HG02798 (cell line): ENCODE results near the gene ERMN.
"Not testable (repeated sequence)": the region's sequence is repeated elsewhere in the genome, so short reads cannot be mapped to it uniquely, and the experiment has no call there.

Experiments
- ATAC-seq: cut with Tn5 transposase; IDR thresholded peaks from one replicate; pipeline ENCODE4 v1.9.1; 2021; ENCODE audit warnings: mild to moderate bottlenecking; ENCODE audit not compliant: unreplicated experiment, poor library complexity

Gene ERMN

GRCh38 chr2:157325786-157326185 is at the start of gene ERMN:
TSS of gene ERMN (minus strand) at chr2:157325824. CDS start at chr2:157325642, 182 bp downstream.
- ATAC-seq, result no peak

- ATAC-seq, result no peak
Measured at GRCh38 chr2:157375384-157375783, 49.8 kb upstream of the ERMN start.

GRCh38 chr2:157368508-157368907 is 42.9 kb upstream of the ERMN start:
- not testable (repeated sequence) for ATAC-seq

DNA sequence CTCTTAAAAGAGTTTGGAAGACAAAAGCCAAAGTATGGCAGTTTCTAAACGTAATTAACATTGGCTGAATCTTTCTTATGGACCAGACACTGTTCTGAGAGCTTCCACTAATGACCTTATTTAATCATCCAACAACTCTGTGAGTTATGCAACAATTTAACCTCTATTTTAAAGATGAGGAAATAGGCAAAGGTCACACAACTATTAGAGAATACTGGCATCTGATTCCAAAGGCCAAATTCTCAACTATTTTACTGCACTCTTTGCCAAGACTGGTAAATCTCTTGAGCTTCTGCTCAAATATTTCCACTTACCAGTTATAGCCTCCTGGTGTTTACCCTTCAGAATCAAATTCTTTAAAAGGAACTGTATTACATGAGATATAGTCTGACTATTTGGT is 42.1 kb upstream of the ERMN start:
- ATAC-seq, result no peak

DNA sequence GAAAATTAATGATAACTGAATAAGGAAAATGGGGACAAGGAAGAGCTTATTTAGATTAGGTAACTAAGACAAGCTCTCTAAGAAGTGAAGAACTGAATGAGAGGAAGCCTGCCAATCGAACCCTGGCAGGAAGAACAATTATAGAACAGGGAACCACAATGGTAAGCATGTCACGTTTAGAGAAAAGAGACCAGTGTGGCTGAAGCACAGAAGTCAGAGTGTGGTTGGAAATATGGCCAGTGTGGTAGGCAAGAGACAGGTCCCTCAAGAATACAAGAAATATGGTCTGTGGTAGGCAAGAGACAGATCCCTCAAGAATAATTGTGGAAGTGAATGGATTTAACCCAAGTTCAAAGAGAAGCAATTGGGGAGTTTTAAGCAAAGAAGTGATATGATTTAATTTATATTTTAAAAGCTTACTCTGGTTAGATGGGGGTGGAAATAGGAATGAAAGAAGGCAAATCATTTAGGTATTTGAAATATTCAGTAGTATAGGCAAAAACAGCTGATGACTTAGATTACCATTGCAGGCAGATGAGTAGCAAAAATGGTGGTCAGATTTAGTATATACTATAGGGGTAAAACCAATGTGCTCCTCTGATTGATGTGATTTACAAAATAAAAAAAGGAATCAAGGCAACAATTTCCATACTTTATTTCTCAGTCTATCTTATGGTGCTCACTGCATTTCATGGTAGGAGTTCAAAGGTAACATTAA is 38.8 kb upstream of the ERMN start:
- ATAC-seq, result peak; percentile 89

- peak; percentile 49 for ATAC-seq
Measured at GRCh38 chr2:157363612-157364101, 38.0 kb upstream of the ERMN start.

GRCh38 chr2:157362627-157363026 is 37.0 kb upstream of the ERMN start:
- no peak for ATAC-seq

- ATAC-seq, result no peak
Measured at GRCh38 chr2:157361526-157361925, 35.9 kb upstream of the ERMN start.

DNA sequence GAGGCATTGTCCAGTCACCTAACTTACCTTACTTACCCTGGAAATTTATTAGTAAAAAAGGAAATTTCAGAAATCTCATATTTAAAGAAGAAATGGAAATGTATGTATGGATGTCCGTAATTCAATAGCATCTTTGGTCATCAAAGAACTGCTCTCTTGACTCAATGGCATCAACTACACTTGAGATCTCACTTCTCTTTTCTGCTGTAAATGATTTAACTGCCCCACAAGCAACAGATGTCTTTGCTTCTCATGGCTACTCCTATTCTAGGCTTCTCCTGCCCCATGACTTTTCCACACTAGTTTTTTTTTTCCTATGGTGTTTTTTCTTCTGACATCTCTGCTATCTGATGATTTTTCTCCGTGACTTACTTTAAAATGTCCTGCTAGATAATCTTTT is 34.0 kb upstream of the ERMN start:
- ATAC-seq, result no peak

- no peak for ATAC-seq
Measured at GRCh38 chr2:157355618-157356017, 30.0 kb upstream of the ERMN start.

DNA sequence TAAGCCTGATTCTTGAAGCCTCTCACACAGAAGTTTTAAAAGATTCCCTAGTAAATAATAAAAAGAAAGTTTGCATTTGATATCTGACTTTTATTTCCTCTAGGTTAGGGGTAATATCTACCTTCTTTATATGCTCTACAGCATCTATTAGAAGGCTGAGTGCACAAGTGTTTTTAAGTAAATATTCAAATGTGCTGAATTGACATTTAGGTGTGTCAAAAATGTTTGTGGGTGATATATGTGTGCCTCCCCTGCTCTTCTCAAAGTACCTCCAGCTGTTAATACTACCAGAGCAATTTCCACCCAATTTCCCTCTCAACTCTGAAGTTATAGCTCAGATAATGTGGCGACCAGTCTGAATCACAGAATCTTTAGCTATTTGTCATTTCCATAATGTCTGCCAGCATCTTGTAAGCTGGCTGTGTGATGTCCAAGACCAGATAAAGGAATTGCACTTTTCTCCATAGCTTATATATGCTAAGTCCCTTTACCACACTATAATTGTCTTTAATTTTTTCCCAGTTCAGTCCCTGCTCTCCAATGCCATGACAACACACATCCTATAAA is 24.4 kb upstream of the ERMN start:
- ATAC-seq, result no peak

- no peak for ATAC-seq
Measured at GRCh38 chr2:157348291-157348921, 22.8 kb upstream of the ERMN start.

GRCh38 chr2:157345647-157346389 is 20.2 kb upstream of the ERMN start:
- ATAC-seq, result no peak

DNA sequence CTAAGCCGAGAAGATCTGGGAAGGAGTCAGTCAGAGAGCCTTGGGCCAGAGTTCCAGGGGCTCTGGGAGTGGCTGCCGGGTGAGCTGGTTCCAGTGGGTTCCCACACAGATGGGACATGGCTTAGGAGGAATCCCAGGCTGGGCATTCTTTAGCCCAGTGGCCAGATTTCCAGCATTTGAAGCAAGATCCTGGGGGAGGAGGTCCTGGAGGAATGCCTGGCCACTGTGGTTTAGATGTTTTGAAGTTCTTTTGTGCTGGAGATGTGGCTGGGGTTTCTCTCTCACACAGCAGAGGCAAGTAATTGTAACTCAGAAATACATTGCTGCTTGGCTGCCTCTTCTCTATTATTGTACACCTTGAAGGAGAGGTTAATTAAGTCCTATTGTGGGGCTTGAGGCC is 15.8 kb upstream of the ERMN start:
- not testable (repeated sequence) for ATAC-seq

- ATAC-seq, result no peak
Measured at GRCh38 chr2:157339965-157340655, 14.5 kb upstream of the ERMN start.

DNA sequence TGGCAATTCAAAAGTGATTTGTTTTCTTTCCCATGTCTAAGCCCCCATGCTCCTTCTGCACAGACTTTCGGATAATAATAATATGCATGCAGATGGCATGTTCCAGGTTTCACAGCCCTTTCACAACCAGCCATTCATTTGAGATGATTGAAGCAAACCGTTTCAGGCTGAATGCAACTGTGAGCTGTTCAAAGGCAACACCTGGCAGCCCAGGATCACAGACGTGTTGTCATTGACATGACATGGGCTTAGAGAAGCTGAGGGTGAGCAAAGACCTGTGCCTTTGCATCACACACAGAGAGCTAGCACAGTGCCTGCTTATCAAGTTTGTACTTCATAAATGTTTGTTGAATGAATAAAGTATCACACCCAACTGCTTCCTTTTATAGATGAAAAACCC is 12.4 kb upstream of the ERMN start:
- no peak for ATAC-seq

- peak; percentile 81 for ATAC-seq
Measured at GRCh38 chr2:157336137-157337010, 10.8 kb upstream of the ERMN start.

DNA sequence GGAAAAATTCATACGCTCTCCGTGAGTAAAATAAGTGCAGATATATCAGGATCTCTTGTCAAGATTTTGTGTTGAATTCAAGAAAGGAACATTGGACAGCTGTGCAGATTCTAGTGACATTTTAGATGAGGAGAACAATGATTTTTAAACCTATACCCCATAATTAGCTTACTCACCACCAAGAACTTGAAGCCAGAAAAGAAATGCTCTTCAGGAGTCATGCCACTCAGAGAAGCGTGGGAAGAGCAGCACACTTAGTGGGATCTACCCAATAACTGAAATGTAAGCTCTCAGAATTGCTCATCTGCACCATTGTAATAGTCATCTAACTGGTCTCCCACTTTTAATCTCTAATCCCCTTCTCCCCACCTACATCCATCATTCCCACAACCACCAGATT is 9.2 kb upstream of the ERMN start:
- ATAC-seq, result no peak

GRCh38 chr2:157334335-157334734 is 8.7 kb upstream of the ERMN start:
- no peak for ATAC-seq
